Stimulated activated CD8-positive, alpha-beta memory T cell treated with anti-CD3 and anti-CD28 coated beads, Interleukin-7, amount 100 ng/mL, for 48 hours (primary cell): ENCODE results near the gene POU6F1.

Experiments used
- DNase-seq, 2 donors: peaks; one replicate each; pipeline ENCODE4 v3.0.0-alpha.2; 2020; ENCODE audit warnings: low read depth in 1 of 2; ENCODE audit errors: extremely low read depth in 1 of 2

Gene POU6F1

GRCh38 chr12:51172515-51173431 is 45.1 kb downstream of the POU6F1 start, which contains the start of gene TFCP2:
TSS of gene TFCP2 (minus strand) at chr12:51173135. CDS start at chr12:51172422, 713 bp downstream.
- peak; percentile 87 to 93 for DNase-seq

GRCh38 chr12:51171884-51172514 is 45.9 kb downstream of the POU6F1 start:
- no peak for DNase-seq

DNA sequence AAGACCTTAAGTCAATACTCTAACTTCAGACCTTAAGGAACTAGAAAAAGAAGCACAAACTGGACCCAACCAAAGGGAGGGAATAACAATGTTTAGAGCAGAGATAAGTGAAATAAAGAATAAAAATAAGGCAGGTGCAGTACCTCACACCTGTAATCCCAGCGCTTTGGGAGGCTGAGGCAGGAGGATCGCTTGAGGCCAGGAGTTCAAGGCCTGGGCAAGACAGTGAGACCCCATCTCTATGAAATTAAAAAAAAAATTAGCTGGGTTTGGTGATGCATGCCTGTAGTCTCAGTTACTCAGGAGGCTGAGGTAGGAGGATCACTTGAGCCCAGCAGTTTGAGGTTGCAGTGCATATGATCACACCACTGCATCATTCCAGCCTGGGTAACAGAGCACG is 54.1 kb downstream of the POU6F1 start:
- no peak for DNase-seq

DNA sequence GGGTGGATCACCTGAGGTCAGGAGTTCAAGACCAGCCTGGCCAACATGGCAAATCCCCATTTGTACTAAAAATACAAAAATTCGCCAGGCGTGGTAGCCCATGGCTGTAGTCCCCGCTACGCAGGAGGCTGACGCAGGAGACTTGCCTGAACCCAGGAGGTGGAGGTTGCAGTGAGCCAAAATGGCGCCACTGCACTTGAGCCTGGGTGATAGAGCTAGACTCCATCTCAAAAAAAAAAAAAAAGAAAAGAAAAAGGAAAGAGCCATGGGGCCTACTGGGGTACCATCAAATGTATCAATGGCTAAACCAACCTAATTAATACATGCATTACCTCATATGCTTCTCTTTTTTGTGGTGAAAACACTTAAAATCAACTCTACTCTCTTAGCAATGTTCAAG is 55.6 kb downstream of the POU6F1 start:
- DNase-seq, result no peak

DNA sequence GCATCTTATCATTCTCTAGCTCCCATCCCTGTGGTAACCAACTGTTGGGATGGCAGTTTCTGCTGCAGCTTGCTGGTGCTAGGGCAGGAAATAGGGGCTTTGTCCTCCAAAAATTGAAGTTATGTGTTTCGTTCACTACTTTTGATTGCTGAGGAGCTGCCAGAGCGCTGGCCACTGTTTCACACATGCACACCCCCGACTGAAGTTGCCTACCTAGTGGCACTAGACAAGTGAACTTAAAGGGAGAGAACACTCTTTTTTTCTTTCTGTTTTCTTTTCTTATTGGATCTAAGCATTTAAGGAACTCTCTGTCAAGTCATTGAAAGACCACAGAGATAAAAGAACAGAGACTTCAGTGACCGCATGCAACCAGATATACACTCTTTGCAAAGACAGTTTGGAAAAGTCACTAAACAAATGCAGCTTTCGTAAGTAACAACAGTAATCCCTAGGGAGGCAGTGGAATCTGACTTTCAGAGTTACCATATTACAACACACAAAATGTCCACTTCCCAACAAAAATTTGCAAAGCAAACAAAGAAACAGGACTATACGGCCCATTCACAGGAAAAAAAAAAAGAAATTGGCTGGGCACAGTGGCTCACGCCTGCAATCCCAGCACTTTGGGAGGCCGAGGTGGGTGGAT is 56.9 kb downstream of the POU6F1 start:
- DNase-seq, result no peak

DNA sequence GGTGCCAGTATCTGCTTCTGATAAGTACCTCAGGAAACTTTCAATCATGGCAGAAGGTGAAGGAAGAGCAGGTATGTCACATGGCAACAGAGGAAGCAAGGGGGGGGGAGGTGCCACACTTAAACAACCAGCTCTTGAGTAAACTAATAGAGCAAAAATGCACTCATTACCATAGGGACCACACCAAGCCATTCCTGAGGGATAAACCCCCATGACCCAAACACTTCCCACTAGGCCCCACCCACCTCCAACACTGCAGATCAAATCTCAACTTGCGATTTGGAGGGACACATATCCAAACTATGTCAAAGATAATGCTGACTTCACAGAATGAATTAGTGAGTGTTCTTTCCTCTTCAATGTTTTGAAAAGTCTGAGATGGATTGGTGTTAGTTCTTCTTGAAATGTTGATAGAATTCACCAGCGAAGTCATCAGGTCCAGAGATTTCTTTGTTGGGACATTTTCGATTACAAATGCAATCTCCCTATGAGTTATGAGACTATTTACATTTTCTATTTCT is 61.6 kb downstream of the POU6F1 start:
- DNase-seq, result no peak

GRCh38 chr12:51152953-51153352 is 64.9 kb downstream of the POU6F1 start:
- no peak for DNase-seq

- DNase-seq, result no peak
These were observed 67.1 kb downstream of the POU6F1 start for GRCh38 chr12:51150777-51151176.

GRCh38 chr12:51147309-51147708 is 70.6 kb downstream of the POU6F1 start:
- no peak for DNase-seq

GRCh38 chr12:51139292-51139844 is 78.5 kb downstream of the POU6F1 start:
- DNase-seq, result no peak
